HUES48 (cell line): ENCODE data around the gene CTAGE9.
A peak's percentile ranks its signal among the peaks of the same experiment; 100 is the strongest.

Experiments used
- H3K27ac ChIP-seq: one replicate; pipeline ENCODE4 v1.7.0; 2013; ENCODE audit warnings: low read depth, low read length, inconsistent platforms
- H3K27me3 ChIP-seq: 2 replicates; pipeline ENCODE4 v1.6.1; 2013; ENCODE audit warnings: mild to moderate bottlenecking, low read length; ENCODE audit not compliant: control insufficient read depth, insufficient read depth
- H3K36me3 ChIP-seq: 2 replicates; pipeline ENCODE4 v1.6.1; 2013; ENCODE audit warnings: low read length; ENCODE audit not compliant: control insufficient read depth, insufficient read depth
- H3K4me1 ChIP-seq: 2 replicates; pipeline ENCODE4 v1.6.1; 2013; ENCODE audit warnings: mild to moderate bottlenecking, low read length; ENCODE audit not compliant: control insufficient read depth, insufficient read depth
- H3K4me3 ChIP-seq: 2 replicates; pipeline ENCODE4 v1.5.1; 2013; ENCODE audit warnings: mild to moderate bottlenecking, low read depth, low read length
- H3K9ac ChIP-seq: 2 replicates; pipeline ENCODE4 v1.6.1; 2013; ENCODE audit warnings: mild to moderate bottlenecking, low read depth, low read length, moderate library complexity
- H3K9me3 ChIP-seq: 2 replicates; pipeline ENCODE4 v1.6.1; 2013; ENCODE audit warnings: low read length; ENCODE audit not compliant: control insufficient read depth, insufficient read depth

The CTAGE9 gene

DNA sequence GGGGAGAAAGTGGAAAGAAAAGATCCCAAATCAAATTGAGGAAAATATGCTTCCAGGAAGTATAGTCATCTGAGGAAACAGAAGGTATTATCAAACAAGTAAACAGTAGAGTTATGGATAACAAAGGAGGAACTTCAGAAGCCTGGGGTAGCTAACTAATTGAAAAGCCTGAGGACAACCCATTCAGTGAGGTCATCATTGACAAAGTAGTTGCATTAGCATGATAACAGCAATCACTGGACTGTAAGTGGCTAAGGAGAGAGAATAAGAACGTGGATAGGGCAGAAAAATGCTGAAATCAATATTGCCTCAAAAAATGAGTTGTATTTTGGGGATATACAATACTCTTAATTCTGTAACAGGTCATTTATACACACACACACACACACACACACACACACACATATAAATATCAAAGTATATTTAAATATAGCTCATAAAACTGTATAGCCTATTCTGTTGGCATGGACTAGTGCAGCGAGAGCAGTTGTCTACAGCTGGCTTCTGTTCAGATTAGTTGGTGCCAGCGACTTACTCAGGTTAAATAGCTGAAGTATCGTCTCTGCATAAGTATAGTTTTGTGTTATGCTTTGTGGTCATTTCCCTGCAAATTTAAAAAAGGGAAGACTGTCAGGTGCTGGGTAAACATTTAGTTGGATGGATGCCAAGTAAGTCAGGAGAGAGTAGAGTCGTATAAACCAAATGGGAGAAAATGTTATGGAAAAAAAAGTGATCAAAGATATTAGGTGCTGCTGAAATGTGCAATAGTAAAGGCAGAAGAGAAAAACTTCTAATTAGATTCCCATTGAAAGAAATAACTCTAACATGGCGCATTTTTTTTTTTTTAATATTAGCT, 33.8 kb upstream of the CTAGE9 start:
- no peaks in the 10 kb centered on the region for H3K36me3 ChIP-seq
- peak overlapping the region; percentile 30 for H3K4me3 ChIP-seq
- peaks cover 16% of the 10 kb centered on the region for H3K4me1 ChIP-seq
- H3K27me3 ChIP-seq = no peaks in the 10 kb centered on the region
- peak overlapping the region; percentile 72 for H3K27ac ChIP-seq
- no peaks in the 10 kb centered on the region for H3K9me3 ChIP-seq
- peak overlapping the region; percentile 12; the same call in 1 of the 2 replicates for H3K9ac ChIP-seq

DNA sequence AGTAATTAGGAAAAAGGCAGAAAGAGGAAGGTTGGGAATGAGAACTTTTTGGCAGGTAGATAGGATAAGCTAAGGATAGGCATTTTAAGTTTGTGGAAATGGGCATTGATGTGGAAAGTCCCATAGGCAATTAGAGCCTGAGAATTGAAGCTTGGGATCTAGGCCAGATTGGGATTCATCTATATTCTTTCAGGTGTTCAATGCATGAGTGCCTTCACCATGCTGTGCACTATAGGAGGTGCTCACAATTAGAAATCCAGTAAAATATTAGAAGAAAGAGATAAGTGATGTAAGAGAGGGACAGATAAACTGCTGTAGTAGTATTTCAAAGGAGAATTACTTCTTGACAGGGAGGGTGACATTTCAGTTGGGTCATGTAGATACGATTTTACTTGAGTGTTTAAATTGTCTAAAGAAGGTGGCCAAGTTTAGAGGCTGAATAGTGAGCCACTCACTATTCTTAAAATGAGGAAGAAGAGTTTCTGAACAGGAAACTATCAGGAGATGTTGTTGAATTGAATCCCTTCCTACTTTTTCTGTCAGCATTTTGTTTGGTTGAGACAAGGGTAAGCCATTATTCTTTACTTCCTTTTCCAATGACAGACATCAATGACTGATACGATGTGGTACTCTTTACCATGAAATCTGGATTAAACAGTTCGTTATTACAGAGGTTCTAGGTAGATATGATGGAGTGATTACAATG, 31.0 kb upstream of the CTAGE9 start:
- peaks cover 16% of the 10 kb centered on the region for H3K4me1 ChIP-seq
- no peaks in the 10 kb centered on the region for H3K27me3 ChIP-seq
- H3K9ac ChIP-seq = no peak overlapping the region
- H3K36me3 ChIP-seq = no peaks in the 10 kb centered on the region
- H3K27ac ChIP-seq = no peak overlapping the region
- H3K9me3 ChIP-seq = no peaks in the 10 kb centered on the region
- no peak overlapping the region for H3K4me3 ChIP-seq

DNA sequence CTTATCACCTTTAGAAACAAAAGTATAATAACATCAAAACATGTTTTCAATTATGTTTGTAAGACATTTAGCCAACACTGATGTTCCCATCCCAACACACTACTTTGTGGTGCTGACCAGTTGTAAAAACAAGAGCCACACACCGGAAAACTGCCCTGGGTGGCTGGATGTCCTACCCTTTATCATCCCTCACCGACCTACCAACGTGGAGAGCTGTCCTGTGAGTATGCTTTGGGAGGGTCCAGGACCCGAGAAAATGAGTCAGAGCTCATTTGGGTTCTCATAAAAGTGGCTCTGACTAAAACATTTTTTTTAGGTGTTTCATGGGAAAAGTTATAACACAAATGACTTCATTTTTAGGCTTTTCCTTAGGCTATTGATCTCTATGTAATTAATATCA, 29.3 kb upstream of the CTAGE9 start:
- Histone ChIP-seq H3K27ac (no peak overlapping the region), H3K36me3 (no peaks in the 10 kb centered on the region), H3K4me1 (peaks cover 15% of the 10 kb centered on the region), H3K9me3 (no peaks in the 10 kb centered on the region), H3K9ac (no peak overlapping the region), H3K27me3 (no peaks in the 10 kb centered on the region), H3K4me3 (no peak overlapping the region)

DNA sequence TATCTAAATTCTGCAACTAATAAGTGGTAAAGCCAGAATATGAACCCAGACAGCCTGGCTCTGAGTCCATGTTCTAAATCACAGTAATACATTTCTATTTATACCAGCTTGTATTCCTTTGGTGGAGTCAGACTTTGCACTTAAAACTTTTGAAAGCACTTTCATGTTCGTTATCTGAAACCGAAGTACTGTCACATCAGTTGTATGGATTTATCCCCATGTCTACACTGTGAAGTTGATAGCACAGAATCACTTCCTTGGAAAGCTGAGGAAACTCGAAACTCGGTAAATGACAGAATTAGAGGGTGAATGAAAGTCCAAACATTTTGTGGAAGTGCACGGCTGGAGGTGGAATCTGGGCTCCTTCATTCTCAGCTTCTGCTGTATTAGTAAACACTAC, 28.3 kb upstream of the CTAGE9 start:
- H3K27ac ChIP-seq = no peak overlapping the region
- no peak overlapping the region for H3K4me3 ChIP-seq
- no peak overlapping the region for H3K9ac ChIP-seq
- no peaks in the 10 kb centered on the region for H3K9me3 ChIP-seq
- H3K4me1 ChIP-seq = peaks cover 5% of the 10 kb centered on the region
- H3K36me3 ChIP-seq = no peaks in the 10 kb centered on the region
- H3K27me3 ChIP-seq = no peaks in the 10 kb centered on the region

DNA sequence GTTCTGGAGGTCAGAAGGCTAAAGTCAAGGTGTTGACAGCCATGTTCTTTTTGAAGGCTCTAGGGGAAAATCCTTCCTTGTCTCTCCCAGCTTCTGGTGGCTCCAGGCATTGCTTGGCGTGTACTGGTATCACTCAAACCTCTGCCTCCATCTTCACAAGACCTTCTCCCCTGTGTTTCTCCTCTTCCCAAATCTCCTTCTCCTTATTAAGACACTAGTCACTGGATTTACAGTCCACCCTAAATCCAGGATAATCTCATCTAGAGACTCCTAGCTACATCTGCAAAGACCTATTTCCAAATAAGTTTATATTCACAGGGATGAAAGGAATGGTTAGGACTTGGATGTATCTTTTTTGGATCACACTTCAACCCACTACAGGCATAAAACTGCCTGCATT, 26.0 kb upstream of the CTAGE9 start:
- no peak overlapping the region for H3K27ac ChIP-seq
- no peaks in the 10 kb centered on the region for H3K4me1 ChIP-seq
- H3K27me3 ChIP-seq = no peaks in the 10 kb centered on the region
- no peak overlapping the region for H3K4me3 ChIP-seq
- H3K9me3 ChIP-seq = no peaks in the 10 kb centered on the region
- H3K9ac ChIP-seq = no peak overlapping the region
- H3K36me3 ChIP-seq = no peaks in the 10 kb centered on the region

DNA sequence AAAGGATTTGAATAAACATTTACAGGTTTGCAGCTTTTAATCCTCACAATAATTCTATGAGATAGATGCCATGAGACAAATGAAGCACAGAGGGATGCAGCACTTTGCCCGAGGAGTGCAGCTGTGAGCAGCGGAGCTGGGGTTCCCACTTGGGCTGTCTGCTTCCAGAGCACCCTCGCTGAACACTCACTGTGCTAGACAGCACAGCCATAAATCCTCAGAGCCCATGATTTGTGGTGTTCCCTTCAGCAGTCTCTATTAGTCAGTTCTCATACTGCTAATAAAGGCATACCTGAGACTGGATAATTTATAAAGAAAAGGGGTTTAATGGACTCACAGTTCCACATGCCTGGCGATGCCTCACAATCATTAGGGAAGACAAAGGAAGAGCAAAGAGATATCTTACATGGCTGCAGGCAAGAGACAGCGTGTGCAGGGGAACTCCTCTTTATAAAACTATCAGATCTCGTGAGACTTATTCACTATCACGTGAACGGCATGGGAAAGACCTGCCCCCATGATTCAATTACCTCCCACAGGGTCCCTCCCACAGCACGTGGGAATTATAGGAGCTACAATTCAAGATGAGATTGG, 25.3 kb upstream of the CTAGE9 start:
- no peaks in the 10 kb centered on the region for H3K36me3 ChIP-seq
- H3K27me3 ChIP-seq = no peaks in the 10 kb centered on the region
- no peak overlapping the region for H3K27ac ChIP-seq
- no peak overlapping the region for H3K9ac ChIP-seq
- H3K9me3 ChIP-seq = no peaks in the 10 kb centered on the region
- H3K4me3 ChIP-seq = no peak overlapping the region
- no peaks in the 10 kb centered on the region for H3K4me1 ChIP-seq

DNA sequence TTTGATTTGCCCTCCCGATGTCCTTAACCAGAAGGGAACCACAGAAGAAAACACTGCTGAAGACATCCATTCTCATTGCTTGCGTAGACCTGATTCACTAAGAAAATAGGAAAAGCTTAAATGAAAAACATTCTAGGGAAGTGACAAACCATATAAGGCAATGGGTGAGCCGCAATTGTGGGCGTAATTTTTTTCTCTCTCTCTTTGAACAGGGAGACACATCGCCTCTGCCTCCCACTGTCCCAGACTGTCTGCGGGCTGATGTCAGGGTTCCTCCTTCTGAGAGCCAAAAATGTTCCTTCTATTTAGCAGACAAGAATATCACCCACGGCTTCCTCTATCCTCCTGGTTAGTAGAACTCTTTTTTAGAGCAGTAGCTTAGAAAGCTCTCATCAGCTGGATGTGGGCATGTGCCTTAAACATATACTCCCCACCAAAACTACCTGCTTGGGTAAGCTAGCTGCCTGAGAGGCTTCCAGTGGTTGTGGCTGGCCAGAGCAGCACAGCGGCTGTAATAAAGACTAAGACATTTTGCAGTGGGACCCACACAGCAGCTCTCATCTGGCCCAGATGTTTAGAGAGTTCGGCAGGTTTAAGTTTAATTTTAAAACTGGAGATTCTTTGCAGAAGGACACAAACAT, 22.7 kb upstream of the CTAGE9 start:
- H3K36me3 ChIP-seq = no peaks in the 10 kb centered on the region
- no peak overlapping the region for H3K27ac ChIP-seq

DNA sequence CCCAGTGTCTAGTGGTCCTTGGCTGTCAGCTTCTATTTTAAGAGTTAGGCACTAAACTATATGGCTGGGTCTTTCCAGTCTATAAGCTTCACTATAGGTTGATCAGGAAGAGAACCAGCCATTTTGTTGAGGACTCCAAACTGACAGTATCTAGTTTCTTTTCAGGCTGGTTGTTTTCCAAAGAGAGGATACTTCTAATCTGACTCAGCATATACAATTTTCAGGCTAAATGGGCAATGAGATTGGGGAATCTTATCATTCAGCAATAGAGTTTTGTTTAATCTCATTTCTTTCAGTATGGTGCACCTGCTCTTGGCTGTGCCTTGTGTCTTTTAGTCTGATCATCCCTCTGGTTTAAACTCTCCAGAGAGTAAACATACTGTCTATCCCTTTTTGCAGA, 20.4 kb upstream of the CTAGE9 start:
- H3K36me3 ChIP-seq = no peaks in the 10 kb centered on the region
- H3K9ac ChIP-seq = no peak overlapping the region
- H3K27me3 ChIP-seq = no peaks in the 10 kb centered on the region
- no peak overlapping the region for H3K27ac ChIP-seq
- H3K4me3 ChIP-seq = no peak overlapping the region
- H3K4me1 ChIP-seq = no peaks in the 10 kb centered on the region
- no peaks in the 10 kb centered on the region for H3K9me3 ChIP-seq

More for the DNA sequence above, 22.7 kb upstream of the CTAGE9 start:
- H3K9ac ChIP-seq = no peak overlapping the region
- no peaks in the 10 kb centered on the region for H3K9me3 ChIP-seq
- no peaks in the 10 kb centered on the region for H3K27me3 ChIP-seq
- no peaks in the 10 kb centered on the region for H3K4me1 ChIP-seq
- H3K4me3 ChIP-seq = no peak overlapping the region

DNA sequence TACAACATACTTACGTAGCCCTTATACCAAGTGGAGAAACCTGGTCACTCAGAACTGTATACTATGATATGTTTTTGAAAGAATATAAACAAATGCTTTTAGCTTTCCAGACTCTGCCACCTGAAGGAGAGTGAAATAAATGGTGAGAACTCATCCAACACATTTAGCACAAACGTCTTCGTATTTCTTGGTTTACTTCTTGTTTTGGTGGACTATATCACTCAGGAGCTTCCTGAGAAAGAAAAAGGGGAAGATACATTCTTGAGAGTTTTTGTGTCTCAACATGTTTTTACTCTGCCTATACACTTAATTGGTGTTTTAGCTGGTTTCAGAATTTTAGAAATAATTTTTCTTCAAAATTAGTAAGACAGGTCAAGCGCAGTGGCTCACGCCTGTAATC, 19.4 kb upstream of the CTAGE9 start:
- Histone ChIP-seq H3K27me3 (no peaks in the 10 kb centered on the region), H3K9ac (no peak overlapping the region), H3K4me3 (no peak overlapping the region), H3K4me1 (no peaks in the 10 kb centered on the region), H3K36me3 (no peaks in the 10 kb centered on the region), H3K27ac (no peak overlapping the region), H3K9me3 (no peaks in the 10 kb centered on the region)

DNA sequence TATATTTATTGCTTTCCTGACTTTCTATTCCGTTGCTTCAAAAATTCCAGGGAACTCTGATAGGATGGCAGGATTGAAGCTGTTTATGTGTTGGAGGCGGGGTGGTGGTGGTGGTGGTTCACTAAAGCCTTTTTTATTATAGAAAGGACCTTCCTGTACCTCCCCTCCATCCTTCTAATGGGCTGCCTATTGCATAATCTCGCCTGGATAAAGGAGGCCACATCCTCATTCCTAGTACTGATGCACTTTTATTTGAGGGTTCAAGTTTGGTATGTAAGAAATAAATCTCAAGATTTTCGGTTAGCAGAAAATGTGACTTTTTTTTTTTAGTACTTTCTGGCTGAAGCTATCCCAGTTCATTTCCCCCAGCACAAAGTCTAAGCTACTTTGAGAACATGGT, 18.7 kb upstream of the CTAGE9 start:
- no peaks in the 10 kb centered on the region for H3K36me3 ChIP-seq
- H3K9me3 ChIP-seq = no peaks in the 10 kb centered on the region
- no peak overlapping the region for H3K4me3 ChIP-seq
- H3K27ac ChIP-seq = no peak overlapping the region
- no peaks in the 10 kb centered on the region for H3K4me1 ChIP-seq
- no peak overlapping the region for H3K9ac ChIP-seq
- no peaks in the 10 kb centered on the region for H3K27me3 ChIP-seq
